ENCODE data around the gene PFKFB3.
"Not testable (repeated sequence)": the region's sequence is repeated elsewhere in the genome, so short reads cannot be mapped to it uniquely, and the experiment has no call there.

DNA sequence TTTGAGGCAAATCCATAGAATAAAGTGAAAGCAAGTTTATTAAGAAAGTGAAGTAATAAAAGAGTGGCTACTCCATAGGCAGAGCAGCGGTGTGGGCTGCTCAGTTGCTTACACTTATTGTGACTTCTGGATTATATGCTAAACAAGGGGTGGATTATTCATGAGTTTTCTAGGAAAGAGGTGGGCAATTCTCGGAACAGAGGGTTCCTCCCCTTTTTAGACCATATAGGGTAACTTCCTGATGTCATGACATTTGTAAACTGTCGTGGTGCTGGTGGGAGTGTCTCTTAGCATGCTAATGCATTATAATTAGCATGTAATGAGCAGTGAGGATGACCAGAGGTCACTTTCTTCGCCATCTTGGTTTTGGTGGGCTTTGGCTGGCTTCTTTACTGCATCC, 93.7 kb downstream of the PFKFB3 start:
- TF ChIP-seq EZH2phosphoT487 (IDR thresholded peaks at IDR 0.05; ENCODE audit: borderline replicate concordance, low read length): not testable (repeated sequence)
- TF ChIP-seq, protein P1, sequence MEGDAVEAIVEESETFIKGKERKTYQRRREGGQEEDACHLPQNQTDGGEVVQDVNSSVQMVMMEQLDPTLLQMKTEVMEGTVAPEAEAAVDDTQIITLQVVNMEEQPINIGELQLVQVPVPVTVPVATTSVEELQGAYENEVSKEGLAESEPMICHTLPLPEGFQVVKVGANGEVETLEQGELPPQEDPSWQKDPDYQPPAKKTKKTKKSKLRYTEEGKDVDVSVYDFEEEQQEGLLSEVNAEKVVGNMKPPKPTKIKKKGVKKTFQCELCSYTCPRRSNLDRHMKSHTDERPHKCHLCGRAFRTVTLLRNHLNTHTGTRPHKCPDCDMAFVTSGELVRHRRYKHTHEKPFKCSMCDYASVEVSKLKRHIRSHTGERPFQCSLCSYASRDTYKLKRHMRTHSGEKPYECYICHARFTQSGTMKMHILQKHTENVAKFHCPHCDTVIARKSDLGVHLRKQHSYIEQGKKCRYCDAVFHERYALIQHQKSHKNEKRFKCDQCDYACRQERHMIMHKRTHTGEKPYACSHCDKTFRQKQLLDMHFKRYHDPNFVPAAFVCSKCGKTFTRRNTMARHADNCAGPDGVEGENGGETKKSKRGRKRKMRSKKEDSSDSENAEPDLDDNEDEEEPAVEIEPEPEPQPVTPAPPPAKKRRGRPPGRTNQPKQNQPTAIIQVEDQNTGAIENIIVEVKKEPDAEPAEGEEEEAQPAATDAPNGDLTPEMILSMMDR (IDR thresholded peaks at IDR 0.05; ENCODE audit: low read depth, low read length, poor library complexity, severe bottlenecking): not testable (repeated sequence)
